Measurements from ENCODE around the gene IDH3B.

Gene IDH3B

GRCh38 chr20:2612073-2612472, 51.9 kb downstream of the IDH3B start:
- no peak for DNase-seq

- DNase-seq, result no peak
These were observed 52.9 kb downstream of the IDH3B start for GRCh38 chr20:2610941-2611720.

- DNase-seq, result no peak
These were observed 53.7 kb downstream of the IDH3B start for GRCh38 chr20:2610326-2610725.

Data from NCI-H187 treated with DMSO at 0.1 percent for 48 hours (cell line).